Kidney tubule cell (primary cell): Measurements from ENCODE around the gene MAP7.
"Not testable (repeated sequence)": the region's sequence is repeated elsewhere in the genome, so short reads cannot be mapped to it uniquely, and the experiment has no call there.

Source experiments
- DNase-seq: peaks from one replicate; pipeline ENCODE4 v3.0.0-alpha.2; 2018; ENCODE audit warnings: low spot score

Gene MAP7

GRCh38 chr6:136421537-136422158 is 128.6 kb downstream of the MAP7 start:
- DNase-seq, result no peak

- no peak for DNase-seq
These were observed 129.4 kb downstream of the MAP7 start for GRCh38 chr6:136420853-136421252.

DNA sequence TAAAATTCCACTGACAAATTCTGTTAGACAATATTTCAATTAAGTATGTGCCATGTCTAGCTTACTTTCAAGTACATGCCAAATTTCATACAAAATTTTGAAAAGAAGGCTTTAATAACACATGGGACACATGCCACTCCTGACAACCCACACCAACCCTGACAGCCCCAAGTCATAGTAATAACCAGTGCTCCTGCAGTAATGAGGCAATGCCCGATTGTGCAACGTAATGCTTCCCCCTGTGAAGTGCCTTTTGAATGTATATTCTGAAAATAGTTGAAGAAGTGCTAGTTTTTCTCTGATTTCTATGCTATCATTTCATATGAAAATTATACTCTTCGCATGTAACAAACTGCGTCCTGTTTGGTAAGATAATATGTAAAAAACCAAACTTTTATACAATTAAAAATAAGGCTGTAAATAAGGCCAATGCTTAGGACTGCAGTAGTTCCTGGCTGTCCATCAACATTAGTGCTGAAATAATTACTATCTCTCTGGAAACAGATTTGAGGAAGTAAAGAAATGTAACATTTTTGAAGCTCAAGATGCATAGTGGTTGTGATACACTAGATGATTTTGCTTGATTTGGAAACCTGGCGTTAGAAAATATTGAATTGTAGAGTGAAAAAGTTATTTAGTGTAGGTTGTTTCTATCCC is 134.7 kb downstream of the MAP7 start:
- no peak for DNase-seq

- no peak for DNase-seq
These were observed 137.8 kb downstream of the MAP7 start for GRCh38 chr6:136412410-136412809.

- no peak for DNase-seq
These were observed 138.5 kb downstream of the MAP7 start for GRCh38 chr6:136411453-136412354.

DNA sequence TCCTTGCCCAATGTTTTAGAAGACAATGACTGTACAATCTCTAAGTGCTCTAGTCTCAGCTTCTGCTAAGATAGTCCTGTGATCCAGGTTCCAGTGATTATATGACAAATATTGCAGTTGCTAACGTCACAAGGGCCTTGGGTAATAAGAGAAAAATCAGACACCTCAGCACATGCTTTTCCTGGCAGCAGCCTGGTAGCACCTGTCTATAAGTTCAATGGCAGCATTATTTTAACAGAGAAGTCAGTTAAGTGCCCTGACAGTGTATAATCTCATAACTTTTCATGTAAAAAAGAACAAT is 139.2 kb downstream of the MAP7 start:
- no peak for DNase-seq

GRCh38 chr6:136410201-136411024 is 139.8 kb downstream of the MAP7 start:
- no peak for DNase-seq

DNA sequence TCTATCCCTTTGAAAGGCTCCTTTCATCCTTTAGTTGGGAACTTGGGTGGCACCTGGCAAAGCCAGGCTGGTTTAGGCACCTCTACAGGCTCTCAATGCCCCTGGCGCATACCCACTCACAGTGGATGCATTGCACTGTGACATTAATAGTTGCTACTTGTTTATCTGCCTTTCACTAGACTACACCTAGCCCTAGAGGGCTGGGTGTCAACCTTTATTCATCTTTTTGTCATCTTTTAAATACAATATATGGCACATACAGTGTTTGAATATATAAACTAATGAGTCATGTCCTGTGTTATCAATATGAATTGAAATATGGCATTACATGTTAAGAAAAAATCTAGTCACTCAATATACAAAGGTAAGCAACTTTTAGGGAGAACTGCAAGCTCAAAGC is 140.6 kb downstream of the MAP7 start:
- no peak for DNase-seq

DNA sequence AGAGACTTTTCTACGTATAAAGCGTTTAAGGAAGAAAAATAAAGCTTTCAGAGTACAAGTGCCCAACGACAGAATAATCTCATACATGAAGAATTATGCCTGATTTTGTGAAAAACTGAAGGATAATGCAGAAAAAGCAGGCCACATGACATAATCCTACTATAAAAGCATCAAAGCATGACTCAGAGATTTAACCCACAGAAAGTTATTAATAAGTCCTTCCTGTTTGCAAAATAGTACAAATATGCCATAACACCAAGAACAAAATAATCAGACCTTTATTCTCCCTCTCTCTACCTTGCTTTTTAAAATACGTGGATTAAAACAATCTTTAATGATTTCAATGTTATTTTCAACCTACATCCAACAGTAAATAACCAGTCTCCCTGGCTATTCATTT is 142.0 kb downstream of the MAP7 start:
- DNase-seq, result no peak

- no peak for DNase-seq
These were observed 144.7 kb downstream of the MAP7 start for GRCh38 chr6:136405420-136406029.

- no peak for DNase-seq
These were observed 145.4 kb downstream of the MAP7 start for GRCh38 chr6:136404627-136405419.

DNA sequence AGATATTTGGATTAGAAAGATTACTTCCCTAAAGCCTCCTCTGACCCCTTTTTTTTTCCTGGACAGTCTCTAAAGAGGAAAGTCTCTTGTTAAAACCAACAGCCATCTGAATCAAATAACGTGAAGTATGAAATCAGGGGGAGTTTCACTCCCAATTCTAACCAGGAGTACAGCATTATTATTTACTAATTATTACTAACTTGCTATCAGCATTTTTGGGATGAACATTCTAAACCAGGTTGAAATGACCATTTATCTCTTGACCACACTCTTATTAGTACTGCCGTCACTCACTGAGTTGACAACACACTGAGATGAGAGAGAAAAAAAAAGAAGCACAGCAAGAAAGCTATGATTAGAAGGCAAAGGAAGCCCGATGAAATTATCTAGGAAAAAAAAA is 146.2 kb downstream of the MAP7 start:
- no peak for DNase-seq

DNA sequence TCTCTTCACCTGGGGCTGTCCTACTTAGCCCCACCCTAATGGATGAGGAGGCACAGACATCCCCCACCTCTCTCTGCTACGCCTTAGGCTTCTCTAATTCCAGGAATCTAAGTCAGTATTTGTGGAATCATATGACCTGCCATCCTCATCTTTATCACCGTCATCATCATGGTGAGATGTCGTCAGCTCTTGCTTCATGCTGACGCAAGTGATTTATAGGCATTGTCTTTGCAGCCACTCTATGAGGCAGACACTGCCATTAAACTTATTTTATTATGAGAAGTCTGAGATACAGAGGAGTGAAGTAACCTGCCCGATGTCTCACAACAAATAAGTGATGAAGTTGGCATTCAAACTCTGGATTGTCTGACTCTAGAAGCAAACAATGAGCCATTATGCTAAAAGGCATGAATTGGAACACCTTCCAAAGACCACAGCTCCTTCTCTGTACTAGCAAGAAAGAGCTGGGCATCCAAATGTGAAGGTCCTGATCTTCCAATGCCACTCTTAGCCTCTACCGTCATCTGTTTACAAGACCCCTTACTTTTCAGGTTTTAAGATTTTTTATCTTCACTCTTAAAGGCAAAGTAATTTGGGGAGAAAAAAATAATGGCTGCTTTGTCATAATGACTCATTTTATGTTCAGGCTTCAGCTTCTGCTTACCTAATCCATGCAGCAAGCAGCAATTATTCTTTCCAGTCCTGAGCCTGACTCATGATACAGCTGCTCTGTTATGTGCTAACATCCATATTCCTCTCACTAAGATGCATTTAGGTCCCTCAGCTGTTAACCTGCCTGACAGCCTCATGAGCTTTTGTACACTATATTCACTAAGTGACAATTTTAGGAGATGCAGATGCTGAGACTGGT is 146.9 kb downstream of the MAP7 start:
- peak; percentile 90 for DNase-seq

GRCh38 chr6:136401749-136402148 is 148.5 kb downstream of the MAP7 start:
- peak; percentile 85 for DNase-seq

GRCh38 chr6:136401236-136401635 is 149.0 kb downstream of the MAP7 start:
- not testable (repeated sequence) for DNase-seq

GRCh38 chr6:136398453-136398852 is 151.8 kb downstream of the MAP7 start:
- no peak for DNase-seq

DNA sequence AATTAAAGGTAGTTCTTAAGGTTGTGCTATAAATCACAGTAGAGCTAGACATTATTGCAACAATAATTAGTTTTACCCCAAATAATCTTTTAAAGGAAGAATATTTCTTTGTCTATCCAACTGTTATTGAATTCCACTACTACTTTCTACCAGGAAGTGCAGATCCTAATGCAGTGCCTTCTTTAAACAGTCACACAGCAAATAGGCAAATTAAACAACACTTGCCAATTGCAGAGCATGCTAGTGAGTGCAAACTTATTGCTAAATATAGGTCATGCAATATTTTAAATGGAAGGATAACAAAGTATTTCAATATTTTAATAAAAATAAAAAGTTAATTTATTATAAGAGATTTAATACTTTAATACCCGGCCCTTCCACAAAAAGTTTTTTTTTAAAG is 153.3 kb downstream of the MAP7 start:
- no peak for DNase-seq

DNA sequence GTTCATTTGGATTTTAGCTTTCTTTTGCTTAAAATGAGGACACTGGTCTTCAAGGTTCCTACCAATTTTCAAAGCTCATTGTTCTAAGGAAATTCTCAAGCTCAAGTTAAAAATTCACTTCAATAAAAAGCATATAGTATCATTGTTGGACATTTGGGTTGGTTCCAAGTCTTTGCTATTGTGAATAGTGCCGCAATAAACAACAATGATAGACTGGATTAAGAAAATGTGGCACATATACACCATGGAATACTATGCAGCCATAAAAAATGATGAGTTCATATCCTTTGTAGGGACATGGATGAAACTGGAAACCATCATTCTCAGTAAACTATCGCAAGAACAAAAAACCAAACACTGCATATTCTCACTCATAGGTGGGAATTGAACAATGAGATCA is 159.3 kb downstream of the MAP7 start:
- DNase-seq, result not testable (repeated sequence)

DNA sequence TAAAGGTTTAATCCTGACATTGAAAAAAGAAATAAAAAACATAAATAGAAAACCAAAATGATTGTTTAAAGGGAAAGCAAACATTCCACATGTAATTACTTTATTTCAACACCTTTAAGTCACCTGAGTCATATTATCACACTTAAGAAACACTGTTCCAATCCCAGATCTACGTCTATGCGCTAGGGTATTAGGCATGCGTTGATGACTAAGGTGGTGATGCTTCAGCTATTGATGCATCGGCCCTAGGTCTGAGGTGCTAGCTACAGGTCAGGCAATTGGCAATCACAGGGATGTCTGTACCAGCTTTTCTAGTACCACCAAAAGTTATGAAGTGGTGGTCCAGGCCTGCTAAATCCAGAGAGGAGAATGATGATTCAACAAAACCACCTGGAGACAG is 162.9 kb downstream of the MAP7 start:
- no peak for DNase-seq
